ENCODE results near the gene AKIRIN2. TPM values are rescaled to one million over a fixed set of nuclear protein-coding genes. Genes with fewer than 3 reads are reported as not detected.
"Not testable (repeated sequence)": the region's sequence is repeated elsewhere in the genome, so short reads cannot be mapped to it uniquely, and the experiment has no call there.

The AKIRIN2 gene
- total RNA-seq, 8 experiments from 2014 or later: 11.7 to 61.0 (median 35.8) TPM

DNA sequence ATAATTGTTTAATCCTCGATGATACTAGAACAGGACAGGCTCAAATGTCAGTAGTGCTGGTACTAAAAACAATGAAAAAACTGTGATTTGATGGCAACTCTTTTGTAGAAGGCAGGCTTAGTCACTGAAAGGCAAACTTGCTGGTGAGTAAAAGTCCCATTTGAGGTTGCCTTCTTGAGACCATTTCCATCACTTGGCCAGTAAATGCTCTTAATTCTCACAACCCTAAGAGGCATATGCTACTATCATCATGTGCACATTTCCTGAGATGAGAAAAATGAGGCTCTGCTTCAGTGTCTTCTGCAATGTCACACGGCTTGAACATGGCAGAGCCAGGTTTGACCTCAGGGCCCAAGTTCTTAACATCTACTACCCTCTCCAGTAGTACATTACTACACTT lies 9.9 kb downstream of the AKIRIN2 start:
- no peak overlapping the region for H3K27ac ChIP-seq
- WGBS, 10 experiments: 53 to 100% (median 91%) methylated on average over 1 to 2 of the region's 2 CpGs; no CpG with 5 or more reads in 2 of the 10 experiments
- ATAC-seq (replicated peaks in 6 of 8): no peak
- in situ Hi-C loops (cut with MboI; ENCODE audit: low pct_unique_long_range_greater_than_20kb in 2 of 9, low sequenced_read_pairs in 9 of 9, unreplicated experiment in 9 of 9): no loop called here
- peaks cover 40 to 42% of the 10 kb centered on the region in 2 donors for H3K4me1 ChIP-seq (replicated peaks in 1 of 2)
- H3K4me3 ChIP-seq: no peak overlapping the region

DNA sequence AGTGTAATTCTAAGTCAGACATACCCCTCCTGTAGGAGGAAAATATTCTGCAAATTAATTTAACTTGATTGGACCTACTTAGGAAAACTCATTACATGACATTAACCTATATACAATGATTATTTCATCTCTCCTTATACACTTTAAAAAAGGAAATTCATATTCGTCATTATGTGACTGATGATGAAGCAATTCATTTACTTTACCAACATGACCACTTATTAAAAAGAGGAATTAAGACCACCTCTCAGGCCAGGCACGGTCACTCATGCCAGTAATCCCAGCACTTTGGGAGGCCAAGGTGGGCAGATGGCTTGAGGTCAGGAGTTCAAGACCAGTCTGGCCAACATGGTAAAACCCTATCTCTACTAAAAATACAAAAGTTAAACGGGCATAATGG lies 11.6 kb downstream of the AKIRIN2 start:
- Histone ChIP-seq H3K27ac (no peak overlapping the region), H3K4me1 (replicated peaks in 1 of 2) (peaks cover 26 to 30% of the 10 kb centered on the region in 2 donors), H3K4me3 (no peak overlapping the region)
- in situ Hi-C loops (cut with MboI; ENCODE audit: low pct_unique_long_range_greater_than_20kb in 2 of 9, low sequenced_read_pairs in 9 of 9, unreplicated experiment in 9 of 9): no loop called here
- WGBS, 10 experiments: 83 to 100% (median 96%) methylated on average over 1 to 3 of the region's 3 CpGs; no CpG with 5 or more reads in 4 of the 10 experiments
- ATAC-seq (replicated peaks in 6 of 8): no peak

DNA sequence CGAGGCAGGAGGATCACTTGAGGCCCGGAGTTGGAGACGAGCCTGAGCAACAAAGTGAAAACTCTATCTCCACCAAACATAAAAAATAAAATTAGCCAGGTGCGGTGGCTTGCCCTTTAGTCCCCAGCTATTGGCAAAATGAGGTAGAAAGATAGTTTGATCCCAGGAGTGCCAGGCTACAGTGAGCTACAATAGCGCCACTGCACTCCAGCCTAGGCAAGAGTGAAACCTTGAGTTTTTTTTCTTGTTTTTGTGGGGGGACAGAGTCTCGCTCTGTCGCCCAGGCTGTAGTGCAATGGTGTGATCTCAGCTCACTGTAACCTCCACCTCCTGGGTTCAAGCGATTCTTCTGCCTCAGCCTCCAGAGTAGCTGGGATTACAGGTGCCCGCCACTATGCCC lies 14.1 kb downstream of the AKIRIN2 start:
- WGBS, 10 experiments: 82 to 100% (median 94%) methylated on average over 4 to 8 of the region's 9 CpGs; no CpG with 5 or more reads in 1 of the 10 experiments
- in situ Hi-C loops (cut with MboI; ENCODE audit: low pct_unique_long_range_greater_than_20kb in 2 of 9, low sequenced_read_pairs in 9 of 9, unreplicated experiment in 9 of 9); H3K4me3 ChIP-seq; H3K27ac ChIP-seq; ATAC-seq (replicated peaks in 6 of 8): not testable (repeated sequence)
- H3K4me1 ChIP-seq (replicated peaks in 1 of 2): peaks cover 11 to 12% of the 10 kb centered on the region in 2 donors

DNA sequence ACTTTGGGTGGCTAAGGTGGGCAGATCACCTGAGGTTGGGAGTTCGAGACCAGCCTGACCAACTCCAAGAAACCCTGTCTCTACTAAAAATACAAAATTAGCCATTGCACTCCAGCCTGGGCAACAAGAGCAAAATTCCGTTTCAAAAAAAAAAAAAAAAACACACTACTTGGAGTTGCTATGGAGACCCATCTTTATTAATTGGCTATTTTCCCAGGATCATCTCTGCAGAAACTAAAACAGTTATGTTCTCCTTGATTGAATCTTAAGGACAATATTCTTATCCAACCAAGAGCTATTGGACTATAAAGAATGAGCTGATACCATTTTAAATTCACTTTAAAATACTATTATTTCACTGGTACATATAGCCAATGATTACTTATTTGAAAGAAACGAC lies 14.7 kb downstream of the AKIRIN2 start:
- Histone ChIP-seq H3K4me3 (no peak overlapping the region), H3K4me1 (replicated peaks in 1 of 2) (peaks cover 10% of the 10 kb centered on the region in 2 donors), H3K27ac (no peak overlapping the region)
- no peak for ATAC-seq (replicated peaks in 6 of 8)
- 49 to 100% (median 97%) methylated on average over 1 to 3 of the region's 3 CpGs; no CpG with 5 or more reads in 1 of the 10 experiments for WGBS, 10 experiments
- in situ Hi-C loops (cut with MboI; ENCODE audit: low pct_unique_long_range_greater_than_20kb in 2 of 9, low sequenced_read_pairs in 9 of 9, unreplicated experiment in 9 of 9): no loop called here

DNA sequence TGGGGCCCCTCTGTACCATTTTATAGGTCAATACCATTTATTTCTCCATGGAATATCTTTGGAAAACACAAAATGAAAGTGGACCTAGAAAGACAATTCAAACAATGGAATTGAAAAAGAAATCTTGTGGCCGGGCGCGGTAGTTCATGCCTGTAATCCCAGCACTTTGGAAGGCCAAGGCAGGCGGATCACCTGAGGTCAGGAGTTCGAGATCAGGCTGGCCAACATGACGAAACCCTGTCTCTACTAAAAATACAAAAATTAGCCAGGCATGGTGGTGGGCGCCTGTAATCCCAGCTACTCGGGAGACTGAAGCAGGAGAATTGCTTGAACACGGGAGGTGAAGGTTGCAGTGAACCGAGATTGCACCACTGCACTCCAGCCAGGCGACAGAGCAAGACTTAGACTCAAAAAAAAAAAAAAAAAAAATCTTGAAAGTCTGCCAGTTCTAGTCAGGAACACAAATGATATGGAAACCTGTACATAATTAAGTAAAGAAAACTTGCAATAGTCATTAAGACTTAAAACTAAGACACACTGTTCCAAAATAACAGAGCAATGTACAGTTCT lies 15.3 kb downstream of the AKIRIN2 start:
- in situ Hi-C loops (cut with MboI; ENCODE audit: low pct_unique_long_range_greater_than_20kb in 2 of 9, low sequenced_read_pairs in 9 of 9, unreplicated experiment in 9 of 9); ATAC-seq (replicated peaks in 6 of 8); H3K27ac ChIP-seq; H3K4me1 ChIP-seq (replicated peaks in 1 of 2); H3K4me3 ChIP-seq: not testable (repeated sequence)
- WGBS, 10 experiments: 88 to 100% (median 94%) methylated on average over 3 to 11 of the region's 11 CpGs; no CpG with 5 or more reads in 1 of the 10 experiments

DNA sequence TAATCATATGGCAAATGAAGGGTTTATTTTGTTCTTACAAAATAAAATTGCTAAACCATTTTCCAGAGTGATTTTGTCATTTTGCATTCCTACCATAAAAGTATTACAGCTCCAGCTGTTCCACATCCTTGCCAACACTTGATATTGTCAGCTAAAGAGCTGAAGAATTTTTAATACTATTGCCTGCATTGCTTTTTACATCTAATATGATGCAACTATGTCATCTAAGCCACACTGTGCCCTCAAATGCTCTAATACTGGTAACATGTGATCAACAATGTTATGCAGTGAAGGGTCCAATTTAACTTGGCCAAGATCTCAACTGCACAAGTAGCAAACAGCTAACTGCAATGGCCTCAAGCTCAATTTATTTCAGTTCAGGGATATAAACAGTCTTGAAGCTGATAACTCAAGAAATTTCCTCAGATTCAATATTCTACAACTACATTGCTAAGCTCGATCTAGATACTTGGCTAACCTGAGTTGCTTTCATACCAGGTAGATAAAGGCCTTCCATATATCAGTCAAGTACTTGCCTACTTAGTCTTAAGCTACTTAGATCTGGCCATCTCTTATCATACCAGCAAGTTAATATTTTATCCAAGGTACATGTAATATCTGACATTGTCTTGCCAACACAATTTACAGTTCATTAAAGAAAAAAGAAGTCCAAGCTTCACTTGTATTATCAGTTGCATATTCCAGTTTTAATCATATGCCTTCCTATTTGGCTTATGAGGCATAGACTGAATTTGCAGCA lies 17.0 kb downstream of the AKIRIN2 start:
- ATAC-seq (replicated peaks in 6 of 8): no peak
- peaks cover 0 to 2% of the 10 kb centered on the region in 2 donors for H3K4me1 ChIP-seq (replicated peaks in 1 of 2)
- in situ Hi-C loops (cut with MboI; ENCODE audit: low pct_unique_long_range_greater_than_20kb in 2 of 9, low sequenced_read_pairs in 9 of 9, unreplicated experiment in 9 of 9): no loop called here
- 44 to 100% (median 100%) methylated on average over 1 of the region's 1 CpG; no CpG with 5 or more reads in 1 of the 10 experiments for WGBS, 10 experiments
- H3K4me3 ChIP-seq: no peak overlapping the region
- no peak overlapping the region for H3K27ac ChIP-seq

DNA sequence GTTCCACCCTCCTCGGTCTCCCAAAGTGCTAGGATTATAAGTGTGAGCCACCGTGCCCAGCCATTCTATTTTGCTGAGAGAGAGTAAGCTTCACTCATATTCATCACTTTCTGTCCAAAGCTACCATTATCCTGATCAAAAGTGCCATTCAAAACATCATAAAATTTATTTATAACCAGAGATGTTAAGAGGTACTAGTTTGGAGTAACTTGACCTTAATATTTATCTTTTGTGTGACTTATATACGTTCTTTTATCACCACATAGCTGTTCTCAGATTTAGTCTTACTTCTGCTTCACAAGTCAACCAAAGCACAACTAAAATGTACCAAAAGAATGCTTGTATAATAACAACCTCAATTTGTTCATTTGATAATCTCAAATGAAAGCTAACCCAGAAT lies 18.1 kb downstream of the AKIRIN2 start:
- in situ Hi-C loops (cut with MboI; ENCODE audit: low pct_unique_long_range_greater_than_20kb in 2 of 9, low sequenced_read_pairs in 9 of 9, unreplicated experiment in 9 of 9): no loop called here
- H3K4me1 ChIP-seq (replicated peaks in 1 of 2): peaks cover 0 to 2% of the 10 kb centered on the region in 2 donors
- H3K27ac ChIP-seq: no peak overlapping the region
- WGBS, 10 experiments: 73 to 100% (median 87%) methylated on average over 1 to 3 of the region's 3 CpGs
- no peak for ATAC-seq (replicated peaks in 6 of 8)
- no peak overlapping the region for H3K4me3 ChIP-seq

DNA sequence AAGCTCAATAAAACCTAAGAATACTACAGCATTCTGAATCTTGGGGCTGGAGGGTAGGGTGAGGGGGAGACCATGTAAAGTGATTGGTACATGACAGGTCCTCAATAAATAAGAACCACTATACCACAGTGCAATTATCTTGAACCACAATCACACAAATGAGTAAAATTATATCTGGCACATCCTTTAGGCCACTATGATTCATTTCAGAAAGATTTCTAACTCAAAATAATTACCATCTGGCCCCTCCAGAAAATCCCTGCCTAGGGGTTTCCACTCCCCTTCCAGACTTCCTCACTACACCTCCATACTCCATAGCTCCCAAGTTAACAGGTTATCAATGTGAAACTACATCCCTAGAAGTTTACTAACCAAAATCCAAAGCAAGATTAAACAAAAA lies 19.7 kb downstream of the AKIRIN2 start:
- in situ Hi-C loops (cut with MboI; ENCODE audit: low pct_unique_long_range_greater_than_20kb in 2 of 9, low sequenced_read_pairs in 9 of 9, unreplicated experiment in 9 of 9): no loop called here
- no peak overlapping the region for H3K4me3 ChIP-seq
- no peak overlapping the region for H3K27ac ChIP-seq
- no peak for ATAC-seq (replicated peaks in 6 of 8)
- H3K4me1 ChIP-seq (replicated peaks in 1 of 2): peaks cover 0 to 2% of the 10 kb centered on the region in 2 donors

DNA sequence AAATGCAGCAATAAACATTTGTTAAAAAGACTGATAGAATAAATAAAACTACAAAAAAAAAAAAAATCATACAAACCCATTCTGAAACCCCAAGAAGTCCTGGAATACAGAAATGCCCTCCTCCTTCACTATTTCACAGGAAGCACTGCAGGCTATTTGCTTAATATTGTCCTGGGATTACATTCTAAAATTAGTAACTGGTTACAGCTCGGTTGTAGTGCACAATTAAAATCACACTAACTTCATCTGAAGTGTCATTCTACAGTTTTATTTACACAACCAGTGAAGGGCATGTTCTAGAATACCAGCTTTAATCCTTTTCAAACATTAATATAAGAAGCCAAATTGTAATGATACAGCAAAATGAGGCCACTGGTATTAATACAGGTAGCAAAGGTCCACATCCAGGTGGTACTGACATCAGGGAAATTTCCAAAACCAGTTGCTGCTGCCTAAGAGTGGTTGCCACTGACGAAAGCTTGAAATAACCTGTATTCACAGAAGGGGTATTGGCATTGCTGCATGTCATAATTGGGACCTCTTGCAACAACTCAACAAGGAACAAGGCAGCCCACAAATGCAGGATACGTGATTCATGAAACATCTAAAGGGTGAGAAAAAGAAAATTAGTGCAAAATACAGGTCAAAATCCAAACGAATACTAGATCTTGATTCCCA lies 26.9 kb downstream of the AKIRIN2 start:
- no peak overlapping the region for H3K4me3 ChIP-seq

DNA sequence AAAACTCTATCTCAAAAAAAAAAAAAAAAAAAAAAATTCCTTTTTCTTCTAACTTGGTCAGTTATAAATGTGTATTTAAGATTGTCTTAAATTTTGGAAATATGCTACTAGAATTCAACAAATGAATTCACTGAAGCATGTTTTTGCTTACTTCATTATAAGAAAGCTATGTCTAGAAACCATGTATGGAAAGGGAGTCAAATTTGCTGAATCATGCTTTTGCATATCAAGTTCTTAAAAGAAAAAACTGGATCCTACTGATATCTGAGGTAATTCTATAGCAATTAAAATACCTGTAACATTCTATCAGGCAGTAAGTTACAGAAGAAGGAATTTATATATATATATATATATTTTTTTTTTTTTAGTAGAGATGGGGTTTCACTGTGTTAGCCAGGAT lies 27.7 kb downstream of the AKIRIN2 start:
- no peaks in the 10 kb centered on the region for H3K4me1 ChIP-seq (replicated peaks in 1 of 2)
- no peak overlapping the region for H3K27ac ChIP-seq
- no peak overlapping the region for H3K4me3 ChIP-seq
- in situ Hi-C loops (cut with MboI; ENCODE audit: low pct_unique_long_range_greater_than_20kb in 2 of 9, low sequenced_read_pairs in 9 of 9, unreplicated experiment in 9 of 9): no loop called here
- ATAC-seq (replicated peaks in 6 of 8): no peak

More for the DNA sequence above, 26.9 kb downstream of the AKIRIN2 start:
- in situ Hi-C loops (cut with MboI; ENCODE audit: low pct_unique_long_range_greater_than_20kb in 2 of 9, low sequenced_read_pairs in 9 of 9, unreplicated experiment in 9 of 9): no loop called here
- Histone ChIP-seq H3K4me1 (replicated peaks in 1 of 2) (no peaks in the 10 kb centered on the region), H3K27ac (no peak overlapping the region)
- ATAC-seq (replicated peaks in 6 of 8): no peak
- 23 to 94% (median 91%) methylated on average over 1 to 4 of the region's 4 CpGs for WGBS, 10 experiments

DNA sequence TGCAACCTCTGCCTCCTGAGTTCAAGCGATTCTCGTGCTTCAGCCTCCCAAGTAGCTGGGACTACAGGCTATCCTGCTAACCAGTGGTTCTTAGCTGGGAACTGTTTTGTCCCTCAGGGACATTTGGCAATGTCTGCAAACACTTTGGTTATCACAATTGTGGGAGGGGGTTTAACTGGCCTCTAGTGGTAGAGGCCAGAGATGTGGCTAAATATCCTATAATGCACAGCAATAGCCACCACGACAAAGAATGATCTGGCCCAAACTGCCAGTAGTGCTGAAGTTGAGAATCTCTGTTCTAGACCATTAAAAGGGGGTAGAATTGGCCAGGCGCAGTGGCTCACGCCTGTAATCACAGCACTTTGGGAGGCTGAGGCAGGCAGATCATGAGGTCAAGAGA lies 28.8 kb downstream of the AKIRIN2 start:
- 60 to 100% (median 94%) methylated on average over 1 to 4 of the region's 5 CpGs; no CpG with 5 or more reads in 4 of the 10 experiments for WGBS, 10 experiments
- in situ Hi-C loops (cut with MboI; ENCODE audit: low pct_unique_long_range_greater_than_20kb in 2 of 9, low sequenced_read_pairs in 9 of 9, unreplicated experiment in 9 of 9): no loop called here
- Histone ChIP-seq H3K4me3 (no peak overlapping the region), H3K4me1 (replicated peaks in 1 of 2) (no peaks in the 10 kb centered on the region), H3K27ac (no peak overlapping the region)
- no peak for ATAC-seq (replicated peaks in 6 of 8)

DNA sequence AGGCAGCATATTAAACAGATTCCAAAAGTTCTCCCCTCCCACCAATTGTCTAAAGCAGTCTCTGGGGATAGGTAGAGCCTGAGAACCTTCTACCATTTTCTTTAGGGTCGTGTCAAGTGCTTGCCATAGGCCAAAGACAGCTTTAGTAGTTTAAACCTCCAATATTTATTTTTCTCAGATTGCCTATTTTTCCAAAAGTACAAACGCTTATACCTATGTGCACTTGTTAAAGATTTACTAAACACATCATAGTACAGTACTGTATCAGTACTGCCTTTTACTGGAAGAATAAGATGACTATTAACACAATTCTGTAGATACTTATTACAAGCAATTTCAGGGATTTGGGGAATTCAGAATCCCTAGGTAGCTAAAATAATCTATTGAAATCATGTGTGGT lies 29.4 kb downstream of the AKIRIN2 start:
- in situ Hi-C loops (cut with MboI; ENCODE audit: low pct_unique_long_range_greater_than_20kb in 2 of 9, low sequenced_read_pairs in 9 of 9, unreplicated experiment in 9 of 9): no loop called here
- H3K4me1 ChIP-seq (replicated peaks in 1 of 2): no peaks in the 10 kb centered on the region
- no peak for ATAC-seq (replicated peaks in 6 of 8)
- 78 to 100% (median 97%) methylated on average over 1 to 2 of the region's 2 CpGs for WGBS, 10 experiments
- no peak overlapping the region for H3K4me3 ChIP-seq
- no peak overlapping the region for H3K27ac ChIP-seq

DNA sequence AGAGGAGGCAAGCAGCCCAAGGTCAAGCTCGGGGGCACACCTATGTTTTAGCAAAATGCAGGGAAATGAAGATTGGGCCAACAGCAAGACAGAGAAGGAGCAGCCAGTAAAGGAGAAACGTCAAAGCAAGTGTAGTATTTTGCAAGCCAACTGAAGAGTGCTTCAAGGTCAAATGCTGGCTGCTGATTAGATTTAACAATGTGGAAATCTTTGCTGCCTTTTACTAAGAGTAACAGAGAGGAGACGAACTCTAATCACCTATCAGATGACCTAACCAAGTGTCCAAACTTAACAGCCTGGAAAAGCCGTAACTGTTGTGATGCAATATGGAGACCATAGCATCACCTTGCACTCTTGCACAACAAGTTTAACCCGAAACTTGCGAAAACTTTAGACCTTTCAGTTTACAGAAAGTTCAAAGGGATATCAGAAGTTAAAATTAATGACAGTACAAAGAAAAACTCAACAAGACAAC lies 30.4 kb downstream of the AKIRIN2 start:
- H3K27ac ChIP-seq: no peak overlapping the region
- in situ Hi-C loops (cut with MboI; ENCODE audit: low pct_unique_long_range_greater_than_20kb in 2 of 9, low sequenced_read_pairs in 9 of 9, unreplicated experiment in 9 of 9): no loop called here

More for the DNA sequence above, 30.4 kb downstream of the AKIRIN2 start:
- H3K4me3 ChIP-seq: no peak overlapping the region
- WGBS, 10 experiments: 71 to 100% (median 91%) methylated on average over 2 to 6 of the region's 6 CpGs
- ATAC-seq (replicated peaks in 6 of 8): no peak
- H3K4me1 ChIP-seq (replicated peaks in 1 of 2): no peaks in the 10 kb centered on the region

Data from motor neuron (in vitro differentiated cells).